NCI-H146 (cell line): ENCODE measurements around the gene CNNM1.

Experiments
- DNase-seq: peaks from one replicate; lab custom pipeline; 2025; lab: John Stamatoyannopoulos, UW

The CNNM1 gene

DNA sequence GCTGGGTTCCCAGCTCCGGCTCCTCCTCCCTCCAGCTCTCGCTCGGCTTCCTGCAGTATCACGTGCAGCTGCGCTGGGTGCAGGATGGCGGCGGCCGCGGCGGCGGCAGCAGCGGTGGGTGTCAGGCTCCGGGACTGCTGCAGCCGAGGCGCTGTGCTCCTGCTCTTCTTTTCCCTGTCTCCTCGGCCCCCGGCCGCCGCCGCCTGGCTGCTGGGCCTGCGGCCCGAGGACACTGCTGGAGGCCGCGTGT lies at the start of gene CNNM1:
Gene CNNM1 (plus strand): TSS at position 53 of the 250 bp plus-strand sequence. CDS start 32 bp downstream, at position 85.
- DNase-seq: peak; percentile 48

DNA sequence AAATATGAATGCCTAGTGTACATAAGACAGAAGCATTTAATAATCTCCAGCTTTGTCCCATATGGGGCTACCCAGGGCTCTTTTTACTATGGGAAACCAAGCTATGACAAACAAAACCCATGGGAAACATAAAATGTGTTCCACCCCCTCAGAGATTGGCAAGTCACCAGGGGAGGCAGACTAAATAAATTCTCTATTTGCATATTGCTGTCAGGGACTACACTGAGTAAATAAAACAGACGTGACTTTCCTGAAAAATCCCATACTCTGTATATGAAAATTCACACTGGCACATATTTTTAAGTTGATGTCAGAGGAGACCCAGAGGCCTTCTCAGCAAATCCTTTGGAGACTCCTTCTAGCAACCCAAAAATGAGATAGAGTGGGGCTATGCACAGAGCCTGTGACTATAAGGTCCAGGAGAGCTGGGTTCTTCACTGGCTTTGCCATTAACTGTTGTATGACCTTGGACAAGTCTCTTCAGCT lies 49.5 kb upstream of the CNNM1 start:
- no peak for DNase-seq

DNA sequence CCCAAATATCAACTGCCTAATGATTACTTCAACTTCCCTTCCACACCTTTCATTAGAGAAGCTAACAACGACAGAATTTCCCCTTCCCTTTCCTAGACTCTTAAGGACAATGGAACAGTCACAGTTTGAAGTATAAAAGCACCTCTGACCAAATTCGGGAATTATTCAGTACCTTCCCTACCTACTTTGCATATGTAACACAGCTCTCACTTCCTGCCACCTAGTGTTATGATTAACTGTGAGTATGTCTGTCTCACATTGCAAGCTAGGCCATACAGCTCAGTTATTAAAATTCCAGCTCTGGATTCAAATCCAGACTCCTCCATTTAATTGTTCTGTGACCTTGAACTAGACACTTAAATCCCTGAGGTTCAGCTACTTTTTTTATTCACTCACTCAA lies 48.7 kb upstream of the CNNM1 start:
- DNase-seq: no peak

DNA sequence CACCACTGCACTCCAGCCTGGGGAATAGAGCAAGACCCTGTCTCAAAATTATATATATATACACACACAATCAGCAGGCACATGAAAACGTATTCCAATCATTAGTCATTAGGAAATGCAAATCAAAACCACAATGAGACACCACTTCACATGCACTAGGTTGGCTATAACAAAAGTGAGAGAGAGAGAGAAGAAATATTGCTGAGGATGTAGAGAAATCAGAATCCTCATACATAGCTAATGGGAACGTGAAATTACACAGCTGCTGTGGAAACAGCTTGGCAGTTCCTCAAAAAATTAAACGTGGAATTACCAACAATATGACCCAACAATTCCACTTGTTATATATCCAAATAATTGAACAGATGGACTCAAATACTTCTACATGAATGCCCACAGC lies 43.3 kb upstream of the CNNM1 start:
- no peak for DNase-seq

DNA sequence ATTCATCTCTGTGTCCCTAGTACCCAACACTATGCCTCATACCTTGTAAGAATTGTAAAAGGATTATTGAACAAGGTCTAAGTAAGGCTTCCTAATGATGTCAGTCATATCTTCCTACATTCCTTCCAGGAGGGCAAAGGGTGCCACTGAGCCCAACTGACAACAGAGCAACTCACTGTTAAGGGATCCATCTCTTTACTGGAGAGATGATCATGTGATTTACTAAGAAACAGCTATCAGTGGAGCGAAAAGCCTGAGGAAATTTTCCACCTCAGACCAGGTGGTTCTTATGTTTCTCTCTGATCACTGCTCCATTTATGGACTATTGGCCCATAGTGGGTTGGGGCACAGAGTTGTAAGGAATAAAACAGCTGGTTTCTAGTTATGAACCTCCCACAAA lies 38.9 kb upstream of the CNNM1 start:
- DNase-seq: no peak

DNA sequence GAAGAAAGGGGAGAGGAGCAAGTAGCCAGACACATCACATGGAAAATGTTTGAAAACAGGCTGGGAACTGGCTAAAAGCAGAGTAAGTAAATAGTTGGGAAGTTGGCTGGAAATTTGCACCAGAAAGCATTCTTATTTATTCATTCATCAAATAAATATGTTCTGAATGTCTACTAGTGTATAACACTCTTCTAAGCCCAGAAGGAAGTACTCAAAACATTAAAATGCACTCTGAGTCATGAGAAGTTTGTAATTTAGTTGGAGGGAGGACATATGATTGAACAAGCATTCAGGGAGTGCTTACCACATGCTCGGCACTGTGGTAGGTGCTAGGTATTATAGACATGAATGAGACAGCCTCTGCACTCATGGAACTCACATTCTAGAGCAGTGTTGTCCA lies 37.0 kb upstream of the CNNM1 start:
- DNase-seq: no peak

DNA sequence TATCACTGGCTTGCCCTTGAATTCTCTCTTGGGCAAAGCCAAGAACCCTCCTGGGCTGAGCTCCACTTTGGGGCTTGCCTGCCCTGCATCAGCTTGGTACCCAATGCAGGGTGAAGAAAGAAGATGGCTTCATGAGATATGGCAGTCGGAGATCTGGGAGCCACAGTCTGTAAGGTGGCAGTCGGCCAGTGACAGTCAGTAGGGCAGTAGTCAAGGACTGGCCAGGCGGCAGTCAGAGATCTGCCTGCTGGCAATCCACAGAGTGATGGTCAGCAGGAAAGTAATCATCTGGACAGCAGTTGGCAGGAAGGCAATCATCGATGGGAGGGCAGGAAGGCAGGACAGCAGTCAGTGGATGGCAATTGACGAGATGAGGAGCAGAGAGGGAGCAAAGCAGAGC lies 32.6 kb upstream of the CNNM1 start:
- no peak for DNase-seq

DNA sequence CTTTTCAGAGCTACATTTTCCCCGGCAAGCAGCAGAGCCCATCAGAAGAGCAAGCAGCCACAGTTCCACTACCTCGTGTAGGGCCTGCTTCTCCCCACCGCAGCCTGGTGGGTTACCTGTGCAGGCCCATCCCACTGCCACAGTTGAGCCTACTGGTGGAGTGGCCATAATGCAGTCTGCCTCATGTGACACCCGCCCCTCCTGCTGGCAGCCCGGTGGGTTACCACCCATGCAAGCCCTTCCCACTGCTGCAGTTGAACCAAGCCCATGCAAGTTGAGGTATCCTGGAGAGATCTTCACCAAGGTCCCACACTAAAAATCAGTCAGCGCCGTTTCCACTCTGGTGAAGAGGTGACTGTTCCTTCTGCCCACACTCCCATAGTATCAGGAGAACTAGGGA lies 32.1 kb upstream of the CNNM1 start:
- no peak for DNase-seq

DNA sequence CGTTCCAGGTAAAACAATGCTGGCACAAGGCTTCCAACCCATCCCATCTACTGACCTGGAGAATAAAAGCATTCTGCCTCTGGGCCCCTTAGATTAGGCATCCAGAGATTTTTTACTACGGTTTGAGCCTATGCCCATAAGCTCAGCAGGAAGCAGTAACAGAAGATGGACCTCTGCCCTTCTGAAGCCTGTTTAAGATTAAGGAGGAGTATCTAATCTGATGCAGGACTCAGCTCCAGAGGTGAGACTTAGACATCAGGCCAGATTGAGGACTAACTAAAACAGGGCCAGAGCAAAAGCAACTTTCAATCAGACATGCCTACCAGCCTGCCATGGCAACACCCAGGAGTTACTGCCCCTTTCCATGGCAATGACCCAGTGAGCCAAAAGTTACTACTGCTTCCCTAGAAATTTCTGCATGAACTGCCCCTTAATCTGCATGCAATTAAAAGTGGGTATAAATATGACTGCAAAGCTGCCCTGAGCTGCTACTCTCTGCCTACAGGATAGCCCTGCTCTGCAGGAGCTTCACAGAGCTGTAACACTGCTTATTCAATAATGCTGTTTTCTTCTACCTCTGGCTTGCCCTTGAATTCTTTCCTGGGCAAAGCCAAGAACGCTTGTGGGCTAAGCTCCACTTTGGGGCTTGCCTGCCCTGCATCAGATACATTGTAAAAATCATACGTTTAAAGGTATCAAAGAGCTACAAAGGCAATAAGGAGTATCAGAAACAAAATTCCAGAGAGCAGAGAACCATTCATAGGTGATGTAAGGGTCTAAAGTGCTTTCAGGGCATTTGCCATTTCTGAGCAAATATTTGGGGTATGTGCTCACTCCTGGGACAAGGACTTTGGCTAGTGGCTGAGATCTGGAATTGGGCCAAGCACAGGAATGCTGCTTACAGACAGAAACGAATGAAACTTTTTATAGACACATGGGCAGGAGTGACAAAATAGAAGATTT lies 25.0 kb upstream of the CNNM1 start:
- no peak for DNase-seq

DNA sequence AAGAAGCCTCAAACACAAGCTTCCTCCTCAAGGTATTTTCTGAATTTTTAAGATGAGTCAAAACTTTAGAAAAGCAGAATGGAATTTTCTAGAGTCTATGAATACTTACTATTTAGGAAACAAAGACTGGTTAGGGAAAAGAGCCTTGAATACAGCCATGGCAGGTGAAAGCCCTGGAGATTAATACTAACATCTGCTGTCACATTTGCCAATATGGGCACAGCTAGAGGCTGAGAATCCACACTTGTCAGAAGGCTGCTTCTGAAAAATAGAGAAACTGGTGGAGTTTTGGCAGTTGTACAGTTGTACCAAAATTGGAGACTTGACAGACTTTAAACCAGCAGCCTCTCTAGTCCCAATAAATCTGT lies 24.3 kb upstream of the CNNM1 start:
- no peak for DNase-seq

DNA sequence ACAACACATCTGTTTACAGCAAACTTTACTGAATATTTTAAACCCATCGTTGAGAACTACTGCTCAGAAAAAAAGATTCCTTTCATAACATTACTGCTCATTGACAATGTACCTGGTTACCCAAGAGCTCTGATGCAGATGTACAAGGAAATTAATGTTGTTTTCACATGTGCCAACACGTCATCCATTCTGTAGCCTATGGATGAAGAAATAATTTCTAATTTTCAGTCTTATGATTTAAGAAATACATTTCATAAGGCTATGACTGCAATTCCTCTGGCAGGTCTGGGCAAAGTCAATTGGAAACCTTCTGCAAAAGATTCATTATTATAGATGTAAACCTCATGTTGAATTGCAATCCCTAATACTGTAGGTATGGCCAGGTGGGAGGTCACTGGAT lies 16.7 kb upstream of the CNNM1 start:
- no peak for DNase-seq

DNA sequence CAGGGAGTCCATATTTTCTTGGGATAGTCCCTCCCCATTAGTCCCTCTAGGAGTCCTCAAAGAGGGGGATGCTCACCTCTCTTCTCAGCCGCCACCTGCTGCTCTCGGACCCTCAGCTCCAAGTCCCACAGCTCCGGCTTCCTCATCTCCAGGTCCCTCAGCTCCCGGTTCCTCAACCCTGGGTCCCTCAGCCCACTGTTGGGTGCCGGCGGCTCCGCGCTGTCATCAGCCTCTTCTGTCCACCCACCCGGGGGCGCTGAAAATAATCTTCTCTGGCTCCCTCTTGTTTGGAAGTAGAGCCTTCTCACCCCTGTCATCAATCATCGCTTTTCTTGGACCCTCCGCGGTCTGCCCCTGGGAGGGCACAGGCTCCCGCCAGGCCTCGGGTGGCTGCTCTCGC lies 13.3 kb upstream of the CNNM1 start:
- DNase-seq: no peak

DNA sequence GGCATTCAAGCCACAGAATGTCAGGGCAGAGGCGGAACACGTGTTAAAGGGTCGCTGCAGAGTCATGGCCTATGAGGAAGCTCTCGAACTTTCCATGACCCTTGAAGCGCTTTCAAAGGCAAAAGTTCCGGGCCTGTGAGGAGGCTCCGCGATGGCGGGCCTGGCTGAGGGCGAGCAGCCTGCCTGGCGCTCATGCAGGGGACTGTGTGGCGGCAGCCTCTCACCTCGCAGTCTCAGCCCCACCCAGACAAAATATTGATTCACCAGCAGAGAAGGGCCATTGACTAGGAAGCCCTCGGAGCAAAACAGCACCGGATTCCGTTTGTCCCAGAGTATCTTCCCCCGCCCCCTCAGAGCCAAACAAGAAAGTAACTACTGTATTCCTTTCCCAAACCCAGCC lies 12.8 kb upstream of the CNNM1 start:
- no peak for DNase-seq

DNA sequence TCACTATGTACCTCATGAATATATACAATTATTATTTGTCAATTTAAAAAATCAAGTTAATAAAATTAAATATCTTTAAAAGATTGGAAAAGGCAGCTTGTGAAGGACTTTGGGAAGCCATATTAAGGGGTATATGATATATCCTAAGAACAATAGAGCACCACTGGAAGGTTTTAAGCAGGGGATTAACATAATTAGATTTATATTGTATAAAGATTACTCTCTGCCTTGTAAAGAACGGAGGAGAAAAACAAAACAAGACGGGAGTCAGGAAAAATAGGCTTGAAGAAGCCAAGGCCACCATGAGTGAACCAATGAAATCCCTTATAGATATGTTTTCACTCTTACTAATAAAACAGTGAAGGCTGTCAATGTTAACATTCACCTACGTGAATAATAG lies 11.1 kb upstream of the CNNM1 start:
- DNase-seq: no peak

DNA sequence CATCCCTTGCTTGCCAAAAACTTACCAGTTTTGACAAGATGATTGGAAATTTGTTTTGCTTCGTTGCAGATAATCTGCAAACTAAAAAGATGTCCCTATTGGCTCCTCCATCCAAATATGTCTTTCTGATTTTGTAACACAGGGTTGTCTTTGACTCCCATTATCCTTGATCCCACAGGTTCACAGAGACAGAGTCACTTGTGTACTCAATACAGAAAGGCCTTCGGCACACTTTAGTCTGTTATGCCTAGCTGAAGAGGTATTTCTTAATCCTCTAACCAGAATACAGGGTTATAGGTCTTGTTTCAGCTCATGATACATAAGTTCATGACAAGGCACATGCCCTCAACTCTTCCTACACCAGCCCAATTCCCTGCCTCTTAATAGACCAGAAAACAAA lies 10.7 kb upstream of the CNNM1 start:
- no peak for DNase-seq

DNA sequence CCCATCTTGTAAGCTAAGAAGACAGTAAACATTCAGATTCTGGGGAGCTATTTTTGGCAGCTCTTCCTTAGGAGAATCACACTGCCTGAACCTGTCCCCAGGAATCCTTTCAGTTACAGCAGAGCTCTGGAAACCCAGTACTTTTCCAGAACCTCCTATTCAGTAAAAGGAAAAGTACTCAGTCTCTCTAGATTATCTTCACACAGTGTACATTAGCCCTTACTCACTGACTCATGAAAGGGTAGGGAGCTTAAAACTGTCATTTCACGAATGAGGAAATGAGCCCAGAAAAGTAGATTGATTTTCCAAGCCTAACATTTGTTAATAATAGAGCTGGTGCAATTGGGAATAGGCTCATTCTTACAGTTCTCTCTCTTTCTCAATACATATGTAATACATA lies 3.9 kb upstream of the CNNM1 start:
- no peak for DNase-seq

DNA sequence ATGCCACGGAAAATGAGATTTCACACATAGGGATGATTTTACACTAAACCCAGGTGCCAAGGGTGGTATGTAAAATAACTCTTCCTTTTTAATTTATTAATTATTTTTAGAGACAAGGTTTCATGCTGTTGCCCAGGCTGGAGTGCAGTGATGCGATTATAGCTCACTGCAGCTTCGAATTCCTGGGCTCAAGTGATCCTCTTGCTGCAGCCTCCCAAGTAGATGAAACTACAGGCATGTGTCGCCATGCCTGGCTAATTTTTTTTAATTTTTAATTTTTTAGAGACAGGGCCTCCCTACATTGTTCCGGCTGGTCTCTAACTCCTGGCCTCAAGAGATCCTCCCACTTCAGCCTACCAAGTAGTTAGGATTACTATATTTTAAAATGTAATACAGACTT lies 2.3 kb upstream of the CNNM1 start:
- DNase-seq: no peak

DNA sequence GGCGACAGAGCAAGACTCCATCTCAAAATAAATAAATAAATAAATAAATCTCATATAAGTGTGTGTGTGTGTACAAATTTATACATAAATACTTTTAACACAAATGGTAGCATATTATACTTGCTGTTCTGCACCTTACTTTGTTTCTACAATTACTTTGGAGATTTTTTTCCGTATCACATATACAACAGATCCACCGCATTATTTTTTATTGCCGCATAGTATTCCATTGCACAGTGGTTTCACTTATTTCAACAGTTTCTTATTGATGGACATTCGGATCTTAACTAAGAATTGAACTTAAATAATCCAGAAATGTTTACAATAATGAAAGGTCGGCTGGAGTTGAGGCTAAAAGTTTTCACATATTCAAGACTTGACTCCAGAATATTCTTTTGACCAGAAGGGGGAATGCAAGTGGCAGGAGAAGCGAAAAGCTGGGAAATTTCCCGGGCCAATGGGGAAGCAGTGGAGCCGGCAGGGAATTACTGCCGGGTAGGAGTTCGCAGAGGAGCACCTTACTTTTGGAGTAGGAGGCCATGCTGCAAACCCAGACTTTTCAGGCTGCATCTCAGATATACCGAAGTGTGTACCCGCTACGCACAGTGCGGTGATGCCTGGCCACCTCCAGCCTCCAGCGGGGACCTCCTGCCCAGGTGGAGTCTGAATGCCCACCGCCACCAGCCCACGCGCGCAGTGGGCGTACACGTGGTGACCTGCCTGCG lies 415 bp upstream of the CNNM1 start:
- no peak for DNase-seq

DNA sequence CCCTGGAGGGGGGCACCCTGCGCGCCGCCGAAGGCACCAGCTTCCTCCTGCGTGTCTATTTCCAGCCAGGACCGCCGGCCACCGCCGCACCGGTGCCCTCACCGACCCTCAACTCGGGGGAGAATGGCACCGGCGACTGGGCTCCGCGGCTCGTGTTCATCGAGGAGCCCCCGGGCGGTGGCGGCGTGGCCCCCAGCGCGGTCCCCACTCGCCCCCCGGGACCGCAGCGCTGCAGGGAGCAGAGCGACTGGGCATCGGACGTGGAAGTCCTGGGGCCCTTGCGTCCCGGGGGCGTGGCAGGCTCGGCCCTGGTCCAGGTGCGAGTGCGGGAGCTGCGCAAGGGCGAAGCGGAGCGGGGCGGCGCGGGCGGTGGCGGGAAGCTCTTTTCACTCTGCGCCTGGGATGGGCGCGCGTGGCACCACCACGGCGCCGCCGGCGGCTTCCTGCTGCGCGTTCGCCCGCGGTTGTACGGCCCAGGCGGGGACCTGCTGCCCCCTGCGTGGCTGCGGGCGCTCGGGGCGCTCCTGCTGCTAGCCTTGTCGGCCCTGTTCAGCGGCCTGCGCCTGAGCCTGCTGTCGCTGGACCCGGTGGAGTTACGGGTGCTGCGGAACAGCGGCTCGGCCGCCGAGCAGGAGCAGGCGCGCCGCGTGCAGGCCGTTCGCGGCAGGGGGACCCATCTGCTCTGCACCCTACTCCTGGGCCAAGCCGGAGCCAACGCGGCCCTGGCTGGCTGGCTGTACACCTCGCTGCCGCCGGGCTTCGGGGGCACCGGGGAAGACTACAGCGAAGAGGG lies 594 bp downstream of the CNNM1 start:
- peak; percentile 50 for DNase-seq

DNA sequence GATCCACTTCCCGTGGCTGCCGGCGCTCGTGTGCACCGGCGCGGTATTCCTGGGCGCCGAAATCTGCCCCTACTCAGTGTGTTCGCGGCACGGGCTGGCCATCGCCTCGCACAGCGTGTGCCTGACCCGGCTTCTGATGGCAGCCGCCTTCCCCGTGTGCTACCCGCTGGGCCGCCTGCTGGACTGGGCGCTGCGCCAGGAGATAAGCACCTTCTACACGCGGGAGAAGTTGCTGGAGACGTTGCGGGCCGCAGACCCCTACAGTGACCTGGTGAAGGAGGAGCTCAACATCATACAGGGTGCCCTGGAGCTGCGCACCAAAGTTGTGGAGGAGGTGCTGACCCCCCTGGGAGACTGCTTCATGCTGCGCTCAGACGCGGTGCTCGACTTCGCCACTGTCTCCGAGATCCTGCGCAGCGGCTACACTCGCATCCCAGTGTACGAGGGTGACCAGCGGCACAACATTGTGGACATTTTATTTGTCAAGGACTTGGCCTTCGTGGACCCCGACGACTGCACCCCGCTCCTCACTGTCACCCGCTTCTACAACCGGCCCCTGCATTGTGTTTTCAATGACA lies 1.3 kb downstream of the CNNM1 start:
- DNase-seq: peak; percentile 66

DNA sequence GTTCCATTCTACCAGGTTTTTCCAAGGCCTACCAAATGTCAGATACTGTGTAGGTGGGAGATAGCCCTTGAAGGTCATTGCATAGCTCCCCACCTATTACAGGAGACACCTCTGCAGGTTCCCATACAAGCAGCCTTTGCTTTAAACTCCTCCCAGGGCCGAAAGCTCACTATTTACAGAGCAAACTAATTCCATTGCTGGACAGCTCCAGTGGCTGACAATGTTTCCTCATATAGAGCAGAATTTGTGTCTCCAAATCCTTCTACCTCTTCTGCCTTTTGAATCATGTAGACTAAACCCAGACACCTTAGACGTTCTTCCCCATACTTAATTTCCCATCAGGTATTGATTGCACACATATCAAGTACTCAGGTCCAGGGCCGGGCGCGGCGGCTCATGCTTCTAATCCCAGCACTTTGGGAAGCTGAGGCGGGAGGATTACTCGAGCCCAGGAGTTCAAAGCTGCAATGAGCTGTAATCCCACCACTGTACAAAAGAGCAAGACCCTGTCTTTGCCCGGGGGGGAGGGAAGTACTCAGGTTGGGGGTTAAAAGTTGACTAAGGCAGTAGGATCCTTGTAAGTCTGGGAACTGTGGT lies 2.1 kb downstream of the CNNM1 start:
- no peak for DNase-seq

DNA sequence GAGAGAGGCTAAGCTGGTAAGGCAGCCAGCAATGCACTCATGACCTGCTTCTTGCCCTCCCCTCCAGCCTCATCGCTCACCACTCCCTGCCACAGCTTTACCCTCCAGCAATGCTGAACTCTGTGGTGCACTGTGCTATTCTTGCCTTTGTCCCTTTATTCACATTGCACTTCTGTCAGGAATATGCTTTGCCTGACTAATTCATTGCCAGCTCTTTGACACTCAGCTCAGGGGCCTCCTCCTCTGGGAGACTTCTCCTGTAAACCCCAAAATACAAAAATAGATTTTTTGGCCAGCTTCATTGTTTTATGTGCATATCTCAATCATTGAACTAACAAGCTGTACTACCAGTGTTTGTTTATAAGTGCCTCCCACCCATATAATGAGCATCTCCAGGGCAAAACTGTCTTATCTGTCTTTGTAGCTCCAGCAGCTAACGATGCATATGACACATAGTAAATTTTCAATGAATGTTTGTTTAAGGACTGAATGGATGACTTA lies 8.2 kb downstream of the CNNM1 start:
- no peak for DNase-seq
